BJ (cell line): ENCODE data around the gene GNAS-AS1. TPM values are rescaled to one million over a fixed set of nuclear protein-coding genes. Genes with fewer than 3 reads are reported as not detected.
A peak's percentile ranks its signal among the peaks of the same experiment; 100 is the strongest.

Experiments used
- CTCF ChIA-PET: fragments of 350-600 bp; formaldehyde crosslinking; extraction: SDS; loops from one replicate; lab custom pipeline; 2021; ENCODE audit warnings: antibody characterized with exemption, inconsistent platforms; lab: Yijun Ruan, JAX
- POLR2A ChIA-PET: fragments of 300-600 bp; sonication (Branson Sonifier 250); formaldehyde crosslinking; extraction: SDS; loops from one replicate; lab custom pipeline; 2021; ENCODE audit warnings: antibody characterized with exemption; lab: Charles Lee
- DNase-seq: peaks from one replicate; pipeline ENCODE4 v3.0.0-alpha.2; 2011; ENCODE audit warnings: low read depth
- H3K27me3 ChIP-seq: 2 replicates; pipeline ENCODE4 v1.6.0; 2011; ENCODE audit warnings: low read length; ENCODE audit not compliant: control insufficient read depth, insufficient read depth
- H3K36me3 ChIP-seq: 2 replicates; pipeline ENCODE4 v1.5.1; 2011; ENCODE audit warnings: low read length; ENCODE audit not compliant: control insufficient read depth, insufficient read depth
- H3K4me3 ChIP-seq: 2 replicates; pipeline ENCODE4 v1.5.1; 2011; ENCODE audit warnings: low read depth, mild to moderate bottlenecking, control low read depth, low read length
- CTCF ChIP-seq: IDR thresholded peaks from 2 replicates; pipeline ENCODE4 v1.5.1; 2011; ENCODE audit warnings: low read depth, mild to moderate bottlenecking, control low read depth, inconsistent platforms, low read length, moderate library complexity; ENCODE audit not compliant: insufficient read depth
- polyA plus RNA-seq: library from polyadenylated mRNA; depleted of rRNA; stranded (reverse); fragments of >200 nt; gene quantifications from 2 replicates; pipeline ENCODE4 v1.2.3, GENCODE V29; 2011

The GNAS-AS1 gene
- polyA plus RNA-seq, 1 experiment = 0.45 TPM

GRCh38 chr20:58839474-58839874, 11.2 kb downstream of the GNAS-AS1 start:
- peaks cover 11% of the 10 kb centered on the region for H3K27me3 ChIP-seq
- H3K36me3 ChIP-seq = peaks cover 1% of the 10 kb centered on the region
- peak; percentile 51 for TF ChIP-seq CTCF
- no peak for DNase-seq
- ChIA-PET CTCF (interaction anchor here (0.6 to 3.8 kb wide), 7 partner anchors 15 to 602 kb away, joined by 3 to 16 read pairs (median 3); partner anchors contain the start of gene NPEPL1), POLR2A (no interaction called here)
- no peak overlapping the region for H3K4me3 ChIP-seq

GRCh38 chr20:58838174-58838573, 12.5 kb downstream of the GNAS-AS1 start:
- Histone ChIP-seq H3K36me3 (peaks cover 4% of the 10 kb centered on the region), H3K4me3 (no peak overlapping the region), H3K27me3 (peaks cover 10% of the 10 kb centered on the region)
- no peak for DNase-seq
- ChIA-PET POLR2A (no interaction called here), CTCF (interaction anchor here (1.5 to 3.8 kb wide), 3 partner anchors 357 to 600 kb away, joined by 4 to 16 read pairs (median 8); no protein-coding TSS in a partner anchor)
- TF ChIP-seq CTCF = no peak

- POLR2A ChIA-PET = no interaction called here
- no peak for DNase-seq
- peaks cover 4% of the 10 kb centered on the region for H3K36me3 ChIP-seq
- peaks cover 9% of the 10 kb centered on the region for H3K27me3 ChIP-seq
- CTCF ChIA-PET = interaction anchor here (3.8 kb wide), 1 partner anchor 357 kb away, joined by 16 read pairs; no protein-coding TSS in a partner anchor
- no peak overlapping the region for H3K4me3 ChIP-seq
- no peak for TF ChIP-seq CTCF
These were observed 13.0 kb downstream of the GNAS-AS1 start for GRCh38 chr20:58837717-58838116.

GRCh38 chr20:58836616-58837204, 14.0 kb downstream of the GNAS-AS1 start:
- POLR2A ChIA-PET = no interaction called here
- DNase-seq = no peak
- Histone ChIP-seq H3K27me3 (peaks cover 5% of the 10 kb centered on the region), H3K36me3 (peaks cover 4% of the 10 kb centered on the region), H3K4me3 (no peak overlapping the region)
- CTCF ChIA-PET = interaction anchor here (3.8 kb wide), 1 partner anchor 356 kb away, joined by 16 read pairs; no protein-coding TSS in a partner anchor
- no peak for TF ChIP-seq CTCF

- DNase-seq = no peak
- peaks cover 2% of the 10 kb centered on the region for H3K27me3 ChIP-seq
- H3K4me3 ChIP-seq = no peak overlapping the region
- TF ChIP-seq CTCF = no peak
- peaks cover 3% of the 10 kb centered on the region; the same call in 1 of the 2 replicates for H3K36me3 ChIP-seq
- CTCF ChIA-PET = interaction anchor here (1.3 kb wide), 1 partner anchor 12 kb away, joined by 3 read pairs; no protein-coding TSS in a partner anchor
- POLR2A ChIA-PET = no interaction called here
These were observed 15.5 kb downstream of the GNAS-AS1 start for GRCh38 chr20:58835231-58835630.
